HG03025 (cell line): Measurements from ENCODE around the gene EFCAB6.

Source experiments
- ATAC-seq: cut with Tn5 transposase; IDR thresholded peaks from one replicate; pipeline ENCODE4 v1.9.1; 2021; ENCODE audit warnings: mild to moderate bottlenecking, moderate library complexity; ENCODE audit not compliant: unreplicated experiment, low FRiP score

The EFCAB6 gene

DNA sequence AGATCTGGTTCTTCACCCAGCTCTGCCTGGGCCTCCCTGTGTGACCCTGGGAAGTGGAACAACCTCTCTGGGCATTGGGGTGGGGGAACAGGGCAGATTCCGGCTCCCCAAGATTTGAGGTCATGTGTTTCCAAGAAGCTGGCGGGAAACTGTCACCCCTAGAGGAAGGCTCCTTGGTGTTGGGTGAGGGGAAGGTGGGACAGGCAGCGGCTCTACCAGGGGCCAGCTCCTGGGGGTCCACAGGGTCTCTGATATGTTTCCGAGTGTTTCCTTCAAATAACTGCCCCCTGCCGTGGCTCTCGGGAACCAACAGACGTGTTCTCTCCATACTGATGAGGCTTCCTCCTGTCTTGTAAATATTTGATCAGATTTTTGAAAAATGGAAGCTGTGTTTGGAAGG is 321.8 kb downstream of the EFCAB6 start:
- ATAC-seq: no peak

GRCh38 chr22:43488937-43489336 is 323.2 kb downstream of the EFCAB6 start:
- no peak for ATAC-seq

DNA sequence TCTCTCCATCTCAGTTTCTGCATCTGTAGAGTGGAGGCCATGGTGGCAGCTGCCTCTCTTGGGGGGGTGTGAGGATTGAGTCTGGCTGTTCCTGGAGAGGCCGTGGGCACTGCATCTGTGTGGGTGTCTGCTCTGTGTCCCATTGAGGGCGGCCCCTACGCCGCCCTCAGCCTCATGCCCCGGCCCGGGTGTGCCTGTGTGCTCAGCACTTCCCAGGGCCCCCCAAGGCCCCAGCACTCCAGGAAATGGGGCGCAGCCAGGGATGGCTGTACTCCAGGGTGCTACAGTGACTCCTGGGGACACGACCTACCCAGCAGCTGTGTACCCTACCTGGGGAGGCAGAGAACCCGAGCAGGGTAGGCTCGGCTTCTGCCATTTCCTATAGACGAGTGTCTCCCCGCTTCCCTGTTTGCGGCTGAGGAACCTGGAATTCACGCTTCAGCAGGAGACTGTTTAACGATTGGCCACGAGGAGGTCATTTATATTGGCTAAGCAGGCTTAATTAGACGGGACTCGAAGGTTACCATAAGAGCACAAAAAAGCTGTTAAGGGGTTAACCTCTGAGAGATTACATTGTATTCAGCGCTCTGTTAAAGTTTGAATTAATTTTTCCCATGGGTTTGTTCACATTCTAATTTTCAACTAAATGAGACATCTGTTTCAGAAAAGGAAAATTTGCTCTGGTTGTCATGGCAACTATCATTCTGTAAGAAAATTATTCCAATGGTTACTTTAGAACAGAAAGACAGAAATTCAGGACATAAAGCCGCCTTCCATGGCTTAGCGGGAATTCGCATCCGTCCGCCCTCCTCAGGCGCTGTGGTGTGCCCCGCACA is 323.9 kb downstream of the EFCAB6 start:
- ATAC-seq: no peak

GRCh38 chr22:43487311-43488030 is 324.6 kb downstream of the EFCAB6 start:
- no peak for ATAC-seq

DNA sequence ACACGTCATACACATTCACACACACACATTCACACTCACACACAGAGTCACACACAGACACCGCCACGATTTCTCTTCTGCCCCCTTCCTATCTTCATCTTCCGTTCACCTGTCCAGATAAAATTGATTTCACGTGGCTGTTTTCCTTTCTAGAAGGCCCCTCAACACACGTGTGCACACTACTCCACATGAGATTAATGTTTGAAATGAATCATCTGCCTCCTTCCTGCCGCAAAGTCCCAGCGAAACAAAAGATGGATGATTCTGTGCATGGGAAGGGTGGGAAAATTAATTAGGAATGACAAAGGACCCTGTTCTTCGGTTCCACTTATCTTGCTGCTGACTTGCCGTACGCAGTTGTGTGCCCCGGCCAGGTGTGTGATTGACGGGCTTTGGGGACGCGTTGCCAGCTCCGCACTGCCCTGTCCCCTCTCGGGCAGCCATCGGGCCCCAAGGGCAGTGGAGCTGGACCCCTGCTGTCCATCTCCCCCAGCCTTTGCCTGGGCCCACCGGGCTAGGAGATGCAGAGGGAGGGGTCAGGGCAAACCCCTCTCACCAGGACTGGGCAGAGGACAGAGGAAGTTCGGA is 326.5 kb downstream of the EFCAB6 start:
- ATAC-seq: no peak

- no peak for ATAC-seq
Observed at GRCh38 chr22:43484227-43484626, 327.9 kb downstream of the EFCAB6 start.

- ATAC-seq: no peak
Observed at GRCh38 chr22:43483669-43484068, 328.4 kb downstream of the EFCAB6 start.

DNA sequence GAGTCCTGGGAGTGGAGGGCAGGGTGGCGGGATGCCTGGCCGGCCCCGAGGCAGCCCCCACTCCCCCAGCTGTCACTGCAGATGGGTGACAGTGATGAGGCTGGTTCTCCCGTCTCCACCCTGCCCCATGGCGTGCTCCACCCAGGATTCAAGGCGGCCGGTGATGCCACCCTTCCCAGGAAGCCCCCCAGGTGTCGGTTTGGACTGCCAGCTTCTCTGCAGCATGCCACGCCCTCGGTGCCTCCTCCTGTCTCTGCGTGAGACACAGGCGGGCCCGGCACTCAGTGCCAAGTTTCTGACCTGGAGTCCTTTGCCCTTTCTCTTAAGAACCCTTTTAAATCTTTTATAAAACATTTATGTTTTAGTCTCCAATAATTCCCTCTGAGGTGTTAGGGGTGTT is 328.8 kb downstream of the EFCAB6 start:
- no peak for ATAC-seq

GRCh38 chr22:43482318-43482625 is 329.8 kb downstream of the EFCAB6 start:
- no peak for ATAC-seq

GRCh38 chr22:43481568-43482317 is 330.4 kb downstream of the EFCAB6 start:
- no peak for ATAC-seq

- ATAC-seq: no peak
Observed at GRCh38 chr22:43479962-43480361, 332.1 kb downstream of the EFCAB6 start.

GRCh38 chr22:43479301-43479950 is 332.7 kb downstream of the EFCAB6 start:
- no peak for ATAC-seq
